GM06990 (cell line): Measurements from ENCODE around the gene RTN4R.

Experiments used
- DNase-seq: peaks from one replicate; pipeline ENCODE4 v3.0.0-alpha.2; 2011; ENCODE audit not compliant: insufficient read length; ENCODE audit errors: extremely low read depth
- H3K27me3 ChIP-seq: replicated peaks from 2 replicates; pipeline ENCODE4 v1.6.0; 2011; ENCODE audit warnings: low read length; ENCODE audit not compliant: control insufficient read depth, insufficient read depth
- H3K36me3 ChIP-seq: 2 replicates; pipeline ENCODE4 v1.5.1; 2011; ENCODE audit warnings: low read length; ENCODE audit not compliant: control insufficient read depth, insufficient read depth
- H3K4me3 ChIP-seq: replicated peaks from 2 replicates; pipeline ENCODE4 v1.5.1; 2011; ENCODE audit warnings: low read depth, mild to moderate bottlenecking, control low read depth, low read length
- CTCF ChIP-seq: IDR thresholded peaks from 2 replicates; pipeline ENCODE4 v1.5.1; 2011; ENCODE audit warnings: low read length, control low read depth, mild to moderate bottlenecking, inconsistent platforms; ENCODE audit not compliant: insufficient read depth, poor library complexity, severe bottlenecking

RTN4R gene

GRCh38 chr22:20208713-20209310 is 59.3 kb downstream of the RTN4R start:
- H3K27me3 ChIP-seq: peaks cover 1% of the 10 kb centered on the region; the same call in 1 of the 2 replicates
- no peak for TF ChIP-seq CTCF
- no peak for DNase-seq
- H3K4me3 ChIP-seq: no peak overlapping the region
- H3K36me3 ChIP-seq: no peaks in the 10 kb centered on the region; the same call in 1 of the 2 replicates

GRCh38 chr22:20207277-20208025 is 60.7 kb downstream of the RTN4R start:
- H3K27me3 ChIP-seq: peaks cover under 1% of the 10 kb centered on the region; the same call in 1 of the 2 replicates
- peak overlapping the region; percentile 75 for H3K4me3 ChIP-seq

GRCh38 chr22:20206709-20207215 is 61.4 kb downstream of the RTN4R start:
- H3K27me3 ChIP-seq: no peaks in the 10 kb centered on the region; the same call in 1 of the 2 replicates
- TF ChIP-seq CTCF: no peak
- no peaks in the 10 kb centered on the region; the same call in 1 of the 2 replicates for H3K36me3 ChIP-seq
- DNase-seq: peak; percentile 22
- peak overlapping the region; percentile 75 for H3K4me3 ChIP-seq

More at GRCh38 chr22:20207277-20208025, 60.7 kb downstream of the RTN4R start:
- no peak for DNase-seq
- no peak for TF ChIP-seq CTCF
- no peaks in the 10 kb centered on the region; the same call in 1 of the 2 replicates for H3K36me3 ChIP-seq

- no peaks in the 10 kb centered on the region; the same call in 1 of the 2 replicates for H3K27me3 ChIP-seq
- no peaks in the 10 kb centered on the region; the same call in 1 of the 2 replicates for H3K36me3 ChIP-seq
- peak overlapping the region; percentile 75 for H3K4me3 ChIP-seq
- no peak for TF ChIP-seq CTCF
- peak; percentile 59 for DNase-seq
These were observed 62.0 kb downstream of the RTN4R start for GRCh38 chr22:20205964-20206708.

GRCh38 chr22:20205464-20205963 is 62.6 kb downstream of the RTN4R start:
- no peak for DNase-seq
- Histone ChIP-seq H3K4me3 (no peak overlapping the region), H3K27me3 (no peaks in the 10 kb centered on the region; the same call in 1 of the 2 replicates), H3K36me3 (no peaks in the 10 kb centered on the region; the same call in 1 of the 2 replicates)
- TF ChIP-seq CTCF: no peak
